Smooth muscle cell (in vitro differentiated cells): ENCODE measurements around the gene KCND2. TPM values are rescaled to one million over a fixed set of nuclear protein-coding genes. Genes with fewer than 3 reads are reported as not detected.

Experiments used
- DNase-seq: peaks from one replicate; lab custom pipeline; 2025; ENCODE audit not compliant: unreplicated experiment; lab: John Stamatoyannopoulos, UW
- H2AFZ ChIP-seq: fragments of 200-600 bp; sonication (generic); 2 replicates; pipeline ENCODE4 v1.6.0; 2016; ENCODE audit warnings: antibody characterized with exemption, low read depth, mild to moderate bottlenecking
- H3F3A ChIP-seq: fragments of 200-600 bp; sonication (generic); 2 replicates; pipeline ENCODE4 v1.6.0; 2017; ENCODE audit warnings: antibody characterized with exemption, low read depth
- H3K27ac ChIP-seq: fragments of 200-600 bp; sonication (generic); 2 replicates; pipeline ENCODE4 v1.5.1; 2016; ENCODE audit warnings: low read depth, mild to moderate bottlenecking
- H3K27me3 ChIP-seq: fragments of 200-600 bp; sonication (generic); 2 replicates; pipeline ENCODE4 v1.6.1; 2016; ENCODE audit warnings: low read depth, mild to moderate bottlenecking
- H3K36me3 ChIP-seq: fragments of 200-600 bp; sonication (generic); 2 replicates; pipeline ENCODE4 v1.5.1; 2016; ENCODE audit warnings: low read depth
- H3K4me1 ChIP-seq: fragments of 200-600 bp; sonication (generic); 2 replicates; pipeline ENCODE4 v1.5.1; 2016; ENCODE audit warnings: low read depth
- H3K4me2 ChIP-seq: fragments of 200-600 bp; sonication (generic); 2 replicates; pipeline ENCODE4 v1.6.0; 2016; ENCODE audit warnings: mild to moderate bottlenecking
- H3K4me3 ChIP-seq: fragments of 200-600 bp; sonication (generic); 2 replicates; pipeline ENCODE4 v1.5.1; 2016; ENCODE audit warnings: mild to moderate bottlenecking
- H3K79me2 ChIP-seq: fragments of 200-600 bp; sonication (generic); 2 replicates; pipeline ENCODE4 v1.6.0; 2016; ENCODE audit warnings: low read depth, mild to moderate bottlenecking
- H3K9ac ChIP-seq: fragments of 200-600 bp; sonication (generic); 2 replicates; pipeline ENCODE4 v1.6.0; 2016; ENCODE audit warnings: low read depth
- H3K9me3 ChIP-seq: fragments of 200-600 bp; sonication (generic); replicated peaks from 2 replicates; pipeline ENCODE4 v1.5.1; 2016; ENCODE audit warnings: low read depth
- H4K20me1 ChIP-seq: fragments of 200-600 bp; sonication (generic); 2 replicates; pipeline ENCODE4 v1.6.0; 2016; ENCODE audit warnings: low read depth
- CTCF ChIP-seq: fragments of 200-600 bp; sonication (generic); IDR thresholded peaks from 2 replicates; pipeline ENCODE4 v1.5.1; 2017; ENCODE audit warnings: borderline replicate concordance, mild to moderate bottlenecking, antibody characterized with exemption; ENCODE audit not compliant: insufficient read depth, poor library complexity, severe bottlenecking
- WGBS: methylation state at CpG from one replicate; pipeline ENCODE4 v1.1.7; 2016; ENCODE audit warnings: low lambda C conversion rate; 5-methylcytosine and 5-hydroxymethylcytosine counted together
- polyA plus RNA-seq: library from polyadenylated mRNA; unstranded; fragments of >200 nt; fragmentation: Nextera tagmentation; extraction: Ambion mirVana; gene quantifications from 2 replicates; pipeline ENCODE4 v1.2.1, GENCODE V29; 2016
- total RNA-seq: library from RNA; depleted of rRNA; stranded (reverse); fragments of >200 nt; gene quantifications from 2 replicates; pipeline ENCODE4 v1.2.3, GENCODE V29; 2014

The KCND2 gene
- total and polyA plus RNA-seq, 2 experiments from 2014 or later = 1.6 to 2.9 TPM

GRCh38 chr7:120504386-120504785, 231.4 kb downstream of the KCND2 start:
- Histone ChIP-seq H3K9me3 (no peaks in the 10 kb centered on the region), H3F3A (no peaks in the 10 kb centered on the region), H3K9ac (no peak overlapping the region), H3K79me2 (no peaks in the 10 kb centered on the region), H3K36me3 (no peaks in the 10 kb centered on the region), H3K27me3 (no peaks in the 10 kb centered on the region), H4K20me1 (no peaks in the 10 kb centered on the region), H2AFZ (no peak overlapping the region), H3K4me3 (no peak overlapping the region), H3K4me2 (no peak overlapping the region), H3K4me1 (peaks cover 11% of the 10 kb centered on the region), H3K27ac (no peak overlapping the region)
- no peak for TF ChIP-seq CTCF
- no peak for DNase-seq

DNA sequence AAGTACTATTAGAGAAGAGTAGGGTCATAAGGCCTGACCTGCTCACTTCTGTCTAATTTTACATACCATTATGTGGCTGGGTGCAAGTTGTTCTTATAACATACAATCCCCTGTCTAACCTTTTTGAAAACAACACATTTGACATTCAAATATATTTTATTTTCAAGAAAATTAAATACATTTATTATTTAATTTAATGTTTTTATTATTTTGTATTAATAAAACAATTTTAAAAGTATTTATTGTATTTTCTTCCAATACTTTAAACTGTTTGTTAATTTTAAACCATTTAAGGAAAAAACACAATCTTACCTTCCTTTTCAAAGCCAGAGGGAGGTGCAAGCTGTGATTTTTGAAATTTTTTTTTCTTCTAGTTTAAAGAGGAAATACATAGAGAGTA, 232.8 kb downstream of the KCND2 start:
- H3K36me3 ChIP-seq = no peaks in the 10 kb centered on the region
- no peak for TF ChIP-seq CTCF

GRCh38 chr7:120512701-120513100, 239.7 kb downstream of the KCND2 start:
- Histone ChIP-seq H3K27ac (no peak overlapping the region), H3K9me3 (no peaks in the 10 kb centered on the region), H3K79me2 (no peaks in the 10 kb centered on the region), H2AFZ (no peak overlapping the region), H3K9ac (no peak overlapping the region), H4K20me1 (no peaks in the 10 kb centered on the region), H3K4me1 (no peaks in the 10 kb centered on the region), H3F3A (no peaks in the 10 kb centered on the region), H3K27me3 (no peaks in the 10 kb centered on the region), H3K36me3 (no peaks in the 10 kb centered on the region), H3K4me3 (no peak overlapping the region), H3K4me2 (no peak overlapping the region)
- no peak for DNase-seq
- TF ChIP-seq CTCF = no peak
- WGBS = 80% methylated on average over 3 of the region's 3 CpGs

More for the DNA sequence above, 232.8 kb downstream of the KCND2 start:
- Histone ChIP-seq H2AFZ (no peak overlapping the region), H3K4me1 (peaks cover 11% of the 10 kb centered on the region), H3K9me3 (no peaks in the 10 kb centered on the region), H3F3A (no peaks in the 10 kb centered on the region), H3K27ac (no peak overlapping the region), H3K9ac (no peak overlapping the region), H3K27me3 (no peaks in the 10 kb centered on the region), H3K4me3 (no peak overlapping the region), H3K79me2 (no peaks in the 10 kb centered on the region), H3K4me2 (no peak overlapping the region), H4K20me1 (no peaks in the 10 kb centered on the region)
- no peak for DNase-seq

DNA sequence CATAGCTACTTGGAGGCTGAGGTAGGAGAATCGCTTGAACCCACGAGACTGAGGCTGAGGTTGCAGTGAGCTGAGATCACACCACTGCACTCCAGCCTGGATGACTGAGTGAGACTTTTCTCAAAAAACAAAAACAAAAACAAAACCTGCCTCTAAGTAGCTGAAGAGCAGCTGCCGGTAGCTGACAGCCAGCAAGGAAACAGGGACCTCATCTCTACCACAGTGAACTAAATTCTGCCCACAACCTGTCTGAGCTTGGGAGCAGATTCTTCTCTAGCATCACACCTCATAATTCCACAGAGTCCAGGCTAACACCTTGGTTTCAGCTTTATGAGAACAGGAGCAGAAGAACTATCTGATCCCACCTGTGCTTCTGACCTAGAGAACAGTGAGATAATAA, 246.2 kb downstream of the KCND2 start:
- H3K27me3 ChIP-seq = no peaks in the 10 kb centered on the region
- no peaks in the 10 kb centered on the region for H3K36me3 ChIP-seq
- no peak for TF ChIP-seq CTCF
- H3K79me2 ChIP-seq = no peaks in the 10 kb centered on the region
- no peak overlapping the region for H3K27ac ChIP-seq
- no peak overlapping the region for H2AFZ ChIP-seq
- no peak overlapping the region for H3K4me3 ChIP-seq
- WGBS = 91% methylated on average over 3 of the region's 3 CpGs
- peaks cover 4% of the 10 kb centered on the region for H3K4me1 ChIP-seq
- no peak for DNase-seq
- no peaks in the 10 kb centered on the region for H3F3A ChIP-seq
- H3K4me2 ChIP-seq = no peak overlapping the region
- H4K20me1 ChIP-seq = no peaks in the 10 kb centered on the region
- H3K9me3 ChIP-seq = no peaks in the 10 kb centered on the region
- no peak overlapping the region for H3K9ac ChIP-seq
